Measurements from ENCODE around the gene SMCO1.
A peak's percentile ranks its signal among the peaks of the same experiment; 100 is the strongest.
"Not testable (repeated sequence)": the region's sequence is repeated elsewhere in the genome, so short reads cannot be mapped to it uniquely, and the experiment has no call there.

The SMCO1 gene

GRCh38 chr3:196518966-196519717, 4.0 kb upstream of the SMCO1 start:
- no peak overlapping the region for H3K4me3 ChIP-seq
- DNase-seq (ENCODE audit: low read depth, low spot score), result peak; percentile 76
- no peaks in the 10 kb centered on the region for H3K36me3 ChIP-seq (ENCODE audit: insufficient read depth, low read length)
- H3K9me3 ChIP-seq (ENCODE audit: low read depth, low read length), result peaks cover 22% of the 10 kb centered on the region; the same call in 1 of the 2 replicates
- TF ChIP-seq POLR2AphosphoS5 (IDR thresholded peaks at IDR 0.05; ENCODE audit: borderline replicate concordance, low read depth, low read length), result no peak
- H3K9ac ChIP-seq (ENCODE audit: insufficient read length), result no peak overlapping the region
- H3K27ac ChIP-seq, result no peak overlapping the region

GRCh38 chr3:196517919-196518318, 2.8 kb upstream of the SMCO1 start:
- H3K27ac ChIP-seq, result no peak overlapping the region; the same call in 1 of the 2 replicates
- no peak overlapping the region for H3K4me3 ChIP-seq

GRCh38 chr3:196517162-196517800, 2.1 kb upstream of the SMCO1 start:
- Histone ChIP-seq H3K4me3 (no peak overlapping the region), H3K27ac (no peak overlapping the region; the same call in 1 of the 2 replicates), H3K9me3 (ENCODE audit: low read depth, low read length) (peaks cover 22% of the 10 kb centered on the region; the same call in 1 of the 2 replicates), H3K9ac (ENCODE audit: insufficient read length) (no peak overlapping the region), H3K36me3 (ENCODE audit: insufficient read depth, low read length) (no peaks in the 10 kb centered on the region)
- no peak for DNase-seq (ENCODE audit: low read depth, low spot score)
- no peak for TF ChIP-seq FOXP2 (optimal IDR thresholded peaks at IDR 0.05; ENCODE audit: control extremely low read depth, extremely low read length, insufficient read depth)
- TF ChIP-seq EZH2 (IDR thresholded peaks at IDR 0.05), result no peak
- no peak for TF ChIP-seq POLR2AphosphoS5 (IDR thresholded peaks at IDR 0.05; ENCODE audit: borderline replicate concordance, low read depth, low read length)

More at GRCh38 chr3:196517919-196518318, 2.8 kb upstream of the SMCO1 start:
- no peak for TF ChIP-seq POLR2AphosphoS5 (IDR thresholded peaks at IDR 0.05; ENCODE audit: borderline replicate concordance, low read depth, low read length)
- no peak for TF ChIP-seq FOXP2 (optimal IDR thresholded peaks at IDR 0.05; ENCODE audit: control extremely low read depth, extremely low read length, insufficient read depth)
- TF ChIP-seq EZH2 (IDR thresholded peaks at IDR 0.05), result no peak
- peaks cover 22% of the 10 kb centered on the region; the same call in 1 of the 2 replicates for H3K9me3 ChIP-seq (ENCODE audit: low read depth, low read length)
- no peak for DNase-seq (ENCODE audit: low read depth, low spot score)
- no peak overlapping the region for H3K9ac ChIP-seq (ENCODE audit: insufficient read length)
- no peaks in the 10 kb centered on the region for H3K36me3 ChIP-seq (ENCODE audit: insufficient read depth, low read length)

- Histone ChIP-seq H3K9me3 (ENCODE audit: low read depth, low read length) (peaks cover 11% of the 10 kb centered on the region; the same call in 1 of the 2 replicates), H3K9ac (ENCODE audit: insufficient read length) (no peak overlapping the region), H3K36me3 (ENCODE audit: insufficient read depth, low read length) (no peaks in the 10 kb centered on the region), H3K27ac (no peak overlapping the region), H3K4me3 (no peak overlapping the region)
- DNase-seq (ENCODE audit: low read depth, low spot score), result no peak
- no peak for TF ChIP-seq EZH2 (IDR thresholded peaks at IDR 0.05)
- no peak for TF ChIP-seq FOXP2 (optimal IDR thresholded peaks at IDR 0.05; ENCODE audit: control extremely low read depth, extremely low read length, insufficient read depth)
- no peak for TF ChIP-seq POLR2AphosphoS5 (IDR thresholded peaks at IDR 0.05; ENCODE audit: borderline replicate concordance, low read depth, low read length)
Observed at GRCh38 chr3:196514350-196514716, 813 bp downstream of the SMCO1 start.

GRCh38 chr3:196513697-196514349, 1.3 kb downstream of the SMCO1 start:
- no peaks in the 10 kb centered on the region for H3K36me3 ChIP-seq (ENCODE audit: insufficient read depth, low read length)
- H3K9me3 ChIP-seq (ENCODE audit: low read depth, low read length), result peaks cover 6% of the 10 kb centered on the region; the same call in 1 of the 2 replicates
- no peak overlapping the region for H3K9ac ChIP-seq (ENCODE audit: insufficient read length)
- DNase-seq (ENCODE audit: low read depth, low spot score), result no peak
- TF ChIP-seq FOXP2 (optimal IDR thresholded peaks at IDR 0.05; ENCODE audit: control extremely low read depth, extremely low read length, insufficient read depth) (no peak), POLR2AphosphoS5 (IDR thresholded peaks at IDR 0.05; ENCODE audit: borderline replicate concordance, low read depth, low read length) (no peak), EZH2 (IDR thresholded peaks at IDR 0.05) (no peak)
- no peak overlapping the region for H3K4me3 ChIP-seq
- no peak overlapping the region for H3K27ac ChIP-seq

- H3K27ac ChIP-seq, result not testable (repeated sequence)
Observed at GRCh38 chr3:196511646-196512425, 3.3 kb downstream of the SMCO1 start.

GRCh38 chr3:196511108-196511507, 4.0 kb downstream of the SMCO1 start:
- H3K4me3 ChIP-seq; H3K27ac ChIP-seq; H3K36me3 ChIP-seq (ENCODE audit: insufficient read depth, low read length); DNase-seq (ENCODE audit: low read depth, low spot score); H3K9ac ChIP-seq (ENCODE audit: insufficient read length); H3K9me3 ChIP-seq (ENCODE audit: low read depth, low read length): not testable (repeated sequence)

More at GRCh38 chr3:196511646-196512425, 3.3 kb downstream of the SMCO1 start:
- not testable (repeated sequence) for DNase-seq (ENCODE audit: low read depth, low spot score); H3K9ac ChIP-seq (ENCODE audit: insufficient read length); H3K9me3 ChIP-seq (ENCODE audit: low read depth, low read length); H3K4me3 ChIP-seq; H3K36me3 ChIP-seq (ENCODE audit: insufficient read depth, low read length)

- Histone ChIP-seq H3K9ac (ENCODE audit: insufficient read length) (no peak overlapping the region), H3K36me3 (ENCODE audit: insufficient read depth, low read length) (no peaks in the 10 kb centered on the region), H3K9me3 (ENCODE audit: low read depth, low read length) (0 out of 2 replicates have a peak, but pooled peaks cover 3% of the 10 kb centered on the region), H3K4me3 (no peak overlapping the region), H3K27ac (no peak overlapping the region)
- no peak for DNase-seq (ENCODE audit: low read depth, low spot score)
- TF ChIP-seq EZH2 (IDR thresholded peaks at IDR 0.05) (no peak), FOXP2 (optimal IDR thresholded peaks at IDR 0.05; ENCODE audit: control extremely low read depth, extremely low read length, insufficient read depth) (no peak), POLR2AphosphoS5 (IDR thresholded peaks at IDR 0.05; ENCODE audit: borderline replicate concordance, low read depth, low read length) (no peak)
Observed at GRCh38 chr3:196506687-196507086, 8.5 kb downstream of the SMCO1 start.
